GM12874 (cell line): Measurements from ENCODE around the gene FRMD4A.

Experiments
- CTCF ChIP-seq: IDR thresholded peaks from 2 replicates; pipeline ENCODE4 v1.5.1; 2011; ENCODE audit warnings: low read depth, mild to moderate bottlenecking, control low read depth, low read length, moderate library complexity; ENCODE audit not compliant: insufficient read depth

The FRMD4A gene

GRCh38 chr10:13871011-13871410 is 459.7 kb downstream of the FRMD4A start:
- no peak for TF ChIP-seq CTCF

GRCh38 chr10:13869295-13869664 is 461.4 kb downstream of the FRMD4A start:
- TF ChIP-seq CTCF, result no peak

- no peak for TF ChIP-seq CTCF
Measured at GRCh38 chr10:13868528-13869294, 462.0 kb downstream of the FRMD4A start.

- no peak for TF ChIP-seq CTCF
Measured at GRCh38 chr10:13867822-13868221, 462.9 kb downstream of the FRMD4A start.

GRCh38 chr10:13865758-13866491 is 464.8 kb downstream of the FRMD4A start:
- no peak for TF ChIP-seq CTCF

GRCh38 chr10:13862546-13863233 is 468.0 kb downstream of the FRMD4A start:
- no peak for TF ChIP-seq CTCF

GRCh38 chr10:13860886-13861285 is 469.8 kb downstream of the FRMD4A start:
- TF ChIP-seq CTCF, result no peak
